ENCODE results near the gene P2RY8. TPM values are rescaled to one million over a fixed set of nuclear protein-coding genes. Genes with fewer than 3 reads are reported as not detected.

Gene P2RY8
- total RNA-seq, 1 donor, result not detected

GRCh38 chrX:1442724-1443367 is 94.1 kb downstream of the P2RY8 start:
- peaks cover 5% of the 10 kb centered on the region for H3K36me3 ChIP-seq (ENCODE audit: insufficient read depth, low read length)
- H2AFZ ChIP-seq (ENCODE audit: low read length), result no peak overlapping the region
- H3K4me3 ChIP-seq (ENCODE audit: insufficient read depth, low read length), result no peak overlapping the region
- H3K27me3 ChIP-seq (ENCODE audit: insufficient read depth, low read length), result no peaks in the 10 kb centered on the region
- DNase-seq (ENCODE audit: insufficient read length, low spot score, missing footprints), result no peak
- no peaks in the 10 kb centered on the region for H3K4me1 ChIP-seq (ENCODE audit: insufficient read depth, low read length)
- TF ChIP-seq, protein P1, sequence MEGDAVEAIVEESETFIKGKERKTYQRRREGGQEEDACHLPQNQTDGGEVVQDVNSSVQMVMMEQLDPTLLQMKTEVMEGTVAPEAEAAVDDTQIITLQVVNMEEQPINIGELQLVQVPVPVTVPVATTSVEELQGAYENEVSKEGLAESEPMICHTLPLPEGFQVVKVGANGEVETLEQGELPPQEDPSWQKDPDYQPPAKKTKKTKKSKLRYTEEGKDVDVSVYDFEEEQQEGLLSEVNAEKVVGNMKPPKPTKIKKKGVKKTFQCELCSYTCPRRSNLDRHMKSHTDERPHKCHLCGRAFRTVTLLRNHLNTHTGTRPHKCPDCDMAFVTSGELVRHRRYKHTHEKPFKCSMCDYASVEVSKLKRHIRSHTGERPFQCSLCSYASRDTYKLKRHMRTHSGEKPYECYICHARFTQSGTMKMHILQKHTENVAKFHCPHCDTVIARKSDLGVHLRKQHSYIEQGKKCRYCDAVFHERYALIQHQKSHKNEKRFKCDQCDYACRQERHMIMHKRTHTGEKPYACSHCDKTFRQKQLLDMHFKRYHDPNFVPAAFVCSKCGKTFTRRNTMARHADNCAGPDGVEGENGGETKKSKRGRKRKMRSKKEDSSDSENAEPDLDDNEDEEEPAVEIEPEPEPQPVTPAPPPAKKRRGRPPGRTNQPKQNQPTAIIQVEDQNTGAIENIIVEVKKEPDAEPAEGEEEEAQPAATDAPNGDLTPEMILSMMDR (IDR thresholded peaks at IDR 0.05; ENCODE audit: extremely low read depth, low read depth, low read length), result no peak
- H3K4me2 ChIP-seq (ENCODE audit: insufficient read depth, low read length), result no peak overlapping the region
- peaks cover 32% of the 10 kb centered on the region for H3K79me2 ChIP-seq (ENCODE audit: insufficient read depth, low read length)
- H3K9me3 ChIP-seq (ENCODE audit: low read depth, low read length), result no peaks in the 10 kb centered on the region
- H3K27ac ChIP-seq (ENCODE audit: low read depth, low read length), result no peak overlapping the region
- peaks cover 9% of the 10 kb centered on the region for H4K20me1 ChIP-seq (ENCODE audit: insufficient read depth, low read length)

DNA sequence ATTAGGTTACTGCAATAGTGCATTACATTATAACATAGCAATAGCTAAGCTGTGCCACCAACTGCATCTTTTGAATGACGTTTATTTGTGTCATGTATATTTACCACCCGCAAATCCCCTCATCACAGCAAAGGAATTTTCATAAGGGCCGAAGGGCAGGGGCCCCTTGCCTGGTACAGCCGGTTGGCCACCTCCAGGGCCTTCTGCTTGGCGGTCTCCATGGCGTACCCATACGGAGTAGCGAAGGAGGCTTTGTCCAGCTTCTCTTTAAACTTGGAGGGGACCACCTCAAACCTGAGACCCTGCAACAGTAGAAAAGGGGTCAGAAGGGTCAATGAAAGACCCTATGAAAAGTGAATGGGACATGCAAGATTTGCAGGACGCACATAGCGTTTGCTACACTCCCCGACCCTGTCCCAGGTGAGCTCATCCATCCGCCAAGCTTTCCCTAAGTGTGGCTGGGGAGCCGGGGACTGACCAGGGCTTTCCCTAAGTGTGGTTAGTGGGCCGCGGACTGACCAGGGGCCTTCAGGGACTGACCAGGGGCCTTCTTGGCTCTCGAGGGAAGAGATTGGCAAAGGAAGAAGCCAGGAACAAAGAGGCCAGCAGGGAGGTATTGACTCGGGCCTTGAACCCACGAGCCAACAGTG is 94.8 kb downstream of the P2RY8 start:
- Histone ChIP-seq H3K27ac (ENCODE audit: low read depth, low read length) (no peak overlapping the region), H3K36me3 (ENCODE audit: insufficient read depth, low read length) (peaks cover 5% of the 10 kb centered on the region), H3K27me3 (ENCODE audit: insufficient read depth, low read length) (no peaks in the 10 kb centered on the region), H3K4me1 (ENCODE audit: insufficient read depth, low read length) (no peaks in the 10 kb centered on the region), H3K79me2 (ENCODE audit: insufficient read depth, low read length) (peaks cover 25% of the 10 kb centered on the region), H3K9me3 (ENCODE audit: low read depth, low read length) (no peaks in the 10 kb centered on the region), H3K4me3 (ENCODE audit: insufficient read depth, low read length) (no peak overlapping the region), H4K20me1 (ENCODE audit: insufficient read depth, low read length) (peaks cover 9% of the 10 kb centered on the region), H2AFZ (ENCODE audit: low read length) (no peak overlapping the region), H3K4me2 (ENCODE audit: insufficient read depth, low read length) (no peak overlapping the region)
- TF ChIP-seq, protein P1 (IDR thresholded peaks at IDR 0.05; ENCODE audit: extremely low read depth, low read depth, low read length), result no peak
- no peak for DNase-seq (ENCODE audit: insufficient read length, low spot score, missing footprints)

DNA sequence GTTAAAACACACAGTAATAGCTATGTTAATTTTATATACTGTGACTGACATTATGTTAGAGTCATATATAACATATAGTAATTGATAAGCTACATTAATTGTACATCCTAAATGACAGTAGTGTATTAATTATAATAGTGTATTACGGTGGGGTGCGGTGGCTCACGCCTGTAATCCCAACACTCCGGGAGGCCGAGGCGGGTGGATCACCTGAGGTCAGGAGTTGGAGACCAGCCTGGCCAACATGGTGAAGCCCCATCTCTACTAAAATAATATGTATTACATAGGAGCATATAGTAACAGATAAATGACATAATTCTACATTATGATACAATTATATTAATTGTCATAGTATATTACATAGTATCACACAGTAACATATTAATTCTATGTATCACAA is 96.5 kb downstream of the P2RY8 start:
- no peaks in the 10 kb centered on the region for H3K4me1 ChIP-seq (ENCODE audit: insufficient read depth, low read length)
- no peaks in the 10 kb centered on the region for H3K27me3 ChIP-seq (ENCODE audit: insufficient read depth, low read length)
- H3K27ac ChIP-seq (ENCODE audit: low read depth, low read length), result no peak overlapping the region
- no peaks in the 10 kb centered on the region for H3K9me3 ChIP-seq (ENCODE audit: low read depth, low read length)
- TF ChIP-seq, protein P1 (IDR thresholded peaks at IDR 0.05; ENCODE audit: extremely low read depth, low read depth, low read length), result no peak
- no peak for DNase-seq (ENCODE audit: insufficient read length, low spot score, missing footprints)
- peaks cover 24% of the 10 kb centered on the region for H3K79me2 ChIP-seq (ENCODE audit: insufficient read depth, low read length)
- peaks cover 9% of the 10 kb centered on the region for H4K20me1 ChIP-seq (ENCODE audit: insufficient read depth, low read length)
- no peak overlapping the region for H3K4me3 ChIP-seq (ENCODE audit: insufficient read depth, low read length)
- peaks cover 10% of the 10 kb centered on the region for H3K36me3 ChIP-seq (ENCODE audit: insufficient read depth, low read length)
- H2AFZ ChIP-seq (ENCODE audit: low read length), result no peak overlapping the region
- H3K4me2 ChIP-seq (ENCODE audit: insufficient read depth, low read length), result no peak overlapping the region

DNA sequence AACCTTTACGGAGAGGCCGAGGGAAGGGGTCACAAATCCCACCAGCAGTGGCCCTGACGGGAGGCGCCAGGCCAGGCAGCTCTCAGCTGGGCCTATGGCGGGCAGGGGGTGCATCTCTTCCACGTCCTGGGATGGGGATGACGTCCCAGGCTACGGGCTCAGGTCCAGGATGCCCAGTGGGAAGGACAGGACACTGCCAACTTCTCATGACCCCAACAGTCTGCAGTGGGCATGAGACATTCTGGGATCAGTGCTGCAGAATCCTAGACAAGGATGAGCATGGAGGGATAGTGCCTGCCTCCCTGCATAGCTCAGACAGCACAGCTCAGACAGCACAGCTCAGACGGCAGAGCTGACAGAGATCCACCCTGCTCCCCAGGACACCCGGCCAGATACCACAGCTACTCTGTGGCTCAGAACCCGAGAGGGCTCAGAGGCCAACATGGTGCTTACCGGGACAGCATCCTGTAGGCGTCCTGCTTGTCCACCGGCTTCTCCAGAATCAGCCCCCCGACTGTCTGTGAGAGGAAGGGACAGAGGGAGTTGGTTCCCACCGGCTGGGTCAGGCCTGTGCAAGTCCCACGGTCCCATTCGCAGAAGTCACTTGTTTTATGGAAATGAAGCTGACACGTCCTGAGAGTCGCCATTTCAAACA is 101.6 kb downstream of the P2RY8 start:
- Histone ChIP-seq H3K4me2 (ENCODE audit: insufficient read depth, low read length) (no peak overlapping the region), H3K36me3 (ENCODE audit: insufficient read depth, low read length) (peaks cover 12% of the 10 kb centered on the region), H4K20me1 (ENCODE audit: insufficient read depth, low read length) (no peaks in the 10 kb centered on the region), H2AFZ (ENCODE audit: low read length) (no peak overlapping the region), H3K79me2 (ENCODE audit: insufficient read depth, low read length) (no peaks in the 10 kb centered on the region), H3K27ac (ENCODE audit: low read depth, low read length) (no peak overlapping the region), H3K9me3 (ENCODE audit: low read depth, low read length) (no peaks in the 10 kb centered on the region), H3K27me3 (ENCODE audit: insufficient read depth, low read length) (no peaks in the 10 kb centered on the region), H3K4me1 (ENCODE audit: insufficient read depth, low read length) (no peaks in the 10 kb centered on the region), H3K4me3 (ENCODE audit: insufficient read depth, low read length) (no peak overlapping the region)
- no peak for DNase-seq (ENCODE audit: insufficient read length, low spot score, missing footprints)
- TF ChIP-seq, protein P1 (IDR thresholded peaks at IDR 0.05; ENCODE audit: extremely low read depth, low read depth, low read length), result no peak
